BLaER1 treated with 17β-estradiol and CSF1 and Interleukin-3, amounts not matched to agents 10 nM and 100 nM (cell line): Measurements from ENCODE around the gene PRPH.

ENCODE experiments used
- H3K27ac ChIP-seq, 11 experiments: shearing (Covaris generic); formaldehyde crosslinking; 2 replicates each; pipeline ENCODE4 v1.8.1; 2022
- H3K27me3 ChIP-seq, 11 experiments: shearing (Covaris generic); formaldehyde crosslinking; 2 replicates each; pipeline ENCODE4 v1.8.1; 2022
- H3K36me3 ChIP-seq, 11 experiments: shearing (Covaris generic); formaldehyde crosslinking; 2 replicates each; pipeline ENCODE4 v1.8.1; 2022
- H3K4me1 ChIP-seq, 10 experiments: shearing (Covaris generic); formaldehyde crosslinking; 2 replicates each; pipeline ENCODE4 v1.8.1; 2022
- H3K4me2 ChIP-seq, 11 experiments: shearing (Covaris generic); formaldehyde crosslinking; 2 replicates each; pipeline ENCODE4 v1.8.1; 2022
- H3K4me3 ChIP-seq, 10 experiments: shearing (Covaris generic); formaldehyde crosslinking; 2 replicates each; pipeline ENCODE4 v1.8.1; 2022
- H3K9ac ChIP-seq, 11 experiments: shearing (Covaris generic); formaldehyde crosslinking; 2 replicates each; pipeline ENCODE4 v1.8.1; 2022
- H3K9me3 ChIP-seq, 11 experiments: shearing (Covaris generic); formaldehyde crosslinking; replicated peaks in 1 of 11; 2 replicates each; pipeline ENCODE4 v1.8.1; 2022
- H4K20me1 ChIP-seq, 11 experiments: shearing (Covaris generic); formaldehyde crosslinking; 2 replicates each; pipeline ENCODE4 v1.8.1; 2022
- Cebpa-rat ChIP-seq, 11 experiments: shearing (Covaris generic); IDR thresholded peaks; 2 replicates each; pipeline ENCODE4 v1.8.1; 2022

PRPH gene

DNA sequence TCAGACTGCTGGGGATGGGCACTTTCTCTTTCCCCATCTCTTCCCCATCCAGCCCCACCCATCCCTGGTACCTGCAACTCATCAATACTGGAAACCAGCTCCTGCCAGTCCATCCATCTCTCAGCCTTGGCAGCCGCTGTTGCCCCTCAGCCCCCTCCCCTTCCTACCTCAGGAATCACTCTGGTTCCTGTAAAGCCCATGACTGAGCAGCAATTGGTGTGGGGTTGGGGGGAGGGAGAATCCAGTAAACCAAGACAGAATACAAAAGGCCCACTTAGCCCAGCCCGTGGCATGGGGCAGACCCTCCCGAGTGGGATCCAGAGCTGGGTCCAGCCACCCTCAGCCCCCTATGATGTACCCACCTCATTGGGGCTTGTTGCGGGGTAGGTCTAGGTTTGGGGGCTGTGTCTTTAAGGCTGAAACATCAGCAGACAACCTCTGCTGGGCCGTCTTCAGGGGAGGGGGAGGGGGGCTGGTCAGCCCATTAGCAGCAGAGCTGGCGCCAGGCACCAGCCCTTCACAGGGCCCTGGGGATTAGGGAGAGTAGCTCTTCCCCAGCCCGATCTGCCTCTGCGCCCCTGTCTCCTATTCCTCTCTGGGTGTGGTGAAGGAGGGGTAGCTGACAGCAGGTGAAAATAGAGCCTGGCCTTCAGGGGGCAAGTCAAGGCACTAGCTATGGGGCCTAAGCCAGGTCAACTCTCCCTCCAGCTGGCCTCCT is 702 bp upstream of the PRPH start:
- H3K4me3 ChIP-seq: no peak overlapping the region
- no peak for TF ChIP-seq Cebpa-rat (IDR thresholded peaks at IDR 0.05)

DNA sequence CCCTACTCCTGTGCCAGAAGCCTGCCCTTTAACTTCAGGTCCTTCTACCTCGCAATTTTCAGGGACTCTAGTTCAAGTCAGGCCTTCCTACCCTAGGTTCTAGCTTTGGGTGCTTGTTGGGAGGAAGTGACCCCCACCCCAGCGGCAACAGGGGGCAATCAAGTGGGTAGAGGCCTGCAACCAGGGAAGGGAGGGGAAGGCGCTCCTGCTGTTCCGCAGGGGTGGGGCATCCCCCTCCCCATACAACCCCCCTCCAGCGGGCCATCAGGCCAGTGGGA is 204 bp upstream of the PRPH start:
- H3K4me1 ChIP-seq: peaks cover 17 to 44% (median 30%) of the 10 kb centered on the region in 10 experiments; a peak in 19 of 20 replicates
- no peak overlapping the region for H3K27ac ChIP-seq

More for the DNA sequence above, 702 bp upstream of the PRPH start:
- Histone ChIP-seq H3K9ac (no peak overlapping the region), H4K20me1 (peaks cover 0 to 37% (median 21%) of the 10 kb centered on the region in 11 experiments; a peak in 15 of 22 replicates), H3K9me3 (peaks cover 0 to 8% (median 0%) of the 10 kb centered on the region in 11 experiments; a peak in 5 of 22 replicates), H3K4me1 (peaks cover 17 to 44% (median 30%) of the 10 kb centered on the region in 10 experiments; a peak in 19 of 20 replicates), H3K4me2 (peak overlapping the region in 9 of 11 experiments; percentile 43 to 79 (median 66); a peak in 13 of 22 replicates), H3K27me3 (peaks cover 58 to 72% (median 67%) of the 10 kb centered on the region in 11 experiments), H3K36me3 (no peaks in the 10 kb centered on the region), H3K27ac (no peak overlapping the region)

DNA sequence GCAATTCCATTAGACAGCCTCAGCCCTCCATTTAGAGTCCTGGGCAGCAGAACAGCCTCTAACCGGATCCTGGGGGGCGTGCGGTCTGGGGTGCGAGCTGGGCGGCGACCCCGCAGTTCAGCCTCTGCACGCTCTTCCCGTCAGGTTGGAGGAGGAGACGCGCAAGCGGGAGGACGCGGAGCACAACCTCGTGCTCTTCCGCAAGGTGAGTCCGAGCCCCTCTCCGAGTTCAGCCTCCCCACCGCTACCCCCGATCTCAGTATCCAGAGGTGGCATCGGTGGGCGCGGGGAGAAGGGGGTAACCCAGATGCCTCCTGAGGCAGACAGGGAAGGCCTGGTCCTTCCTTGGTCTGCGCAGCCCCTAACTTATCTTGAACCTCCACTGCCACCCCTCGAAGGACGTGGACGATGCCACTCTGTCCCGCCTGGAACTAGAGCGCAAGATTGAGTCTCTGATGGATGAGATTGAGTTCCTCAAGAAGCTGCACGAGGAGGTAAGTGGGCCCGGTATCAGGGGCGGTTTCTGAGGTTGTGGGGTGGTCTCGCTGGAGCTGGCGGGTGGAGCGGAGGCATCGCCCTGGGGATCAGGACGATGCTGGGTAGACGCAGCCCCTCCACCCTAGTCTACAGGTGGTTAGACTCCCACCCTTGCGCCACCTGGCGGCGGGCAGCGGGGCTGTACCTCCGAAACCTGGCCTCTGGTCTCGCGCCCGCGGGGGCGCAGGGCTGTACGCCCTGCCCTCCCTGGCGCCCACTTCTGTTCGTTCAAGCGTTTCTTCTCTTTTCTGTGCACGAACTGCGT is 1.3 kb downstream of the PRPH start:
- TF ChIP-seq Cebpa-rat (IDR thresholded peaks at IDR 0.05): no peak
- Histone ChIP-seq H3K4me1 (peaks cover 17 to 44% (median 30%) of the 10 kb centered on the region in 10 experiments; a peak in 19 of 20 replicates), H3K9me3 (peaks cover 0 to 8% (median 0%) of the 10 kb centered on the region in 11 experiments; a peak in 5 of 22 replicates), H3K9ac (no peak overlapping the region), H3K4me2 (peak overlapping the region; percentile 58 to 88 (median 78); a peak in 21 of 22 replicates), H3K27me3 (peaks cover 58 to 72% (median 67%) of the 10 kb centered on the region in 11 experiments), H3K4me3 (peak overlapping the region in 9 of 10 experiments; percentile 24 to 63 (median 45); a peak in 12 of 20 replicates), H3K27ac (no peak overlapping the region), H3K36me3 (no peaks in the 10 kb centered on the region), H4K20me1 (peaks cover 0 to 37% (median 21%) of the 10 kb centered on the region in 11 experiments; a peak in 15 of 22 replicates)

More for the DNA sequence above, 204 bp upstream of the PRPH start:
- Histone ChIP-seq H4K20me1 (peaks cover 0 to 37% (median 21%) of the 10 kb centered on the region in 11 experiments; a peak in 15 of 22 replicates), H3K4me3 (peak overlapping the region in 2 of 10 experiments; percentile 4 to 55; a peak in 3 of 20 replicates), H3K27me3 (peaks cover 58 to 72% (median 67%) of the 10 kb centered on the region in 11 experiments), H3K9ac (peak overlapping the region in 1 of 11 experiments; percentile 27; a peak in 1 of 22 replicates), H3K36me3 (no peaks in the 10 kb centered on the region), H3K9me3 (peaks cover 0 to 8% (median 0%) of the 10 kb centered on the region in 11 experiments; a peak in 5 of 22 replicates), H3K4me2 (peak overlapping the region; percentile 43 to 88 (median 70); a peak in 20 of 22 replicates)
- TF ChIP-seq Cebpa-rat (IDR thresholded peaks at IDR 0.05): no peak

DNA sequence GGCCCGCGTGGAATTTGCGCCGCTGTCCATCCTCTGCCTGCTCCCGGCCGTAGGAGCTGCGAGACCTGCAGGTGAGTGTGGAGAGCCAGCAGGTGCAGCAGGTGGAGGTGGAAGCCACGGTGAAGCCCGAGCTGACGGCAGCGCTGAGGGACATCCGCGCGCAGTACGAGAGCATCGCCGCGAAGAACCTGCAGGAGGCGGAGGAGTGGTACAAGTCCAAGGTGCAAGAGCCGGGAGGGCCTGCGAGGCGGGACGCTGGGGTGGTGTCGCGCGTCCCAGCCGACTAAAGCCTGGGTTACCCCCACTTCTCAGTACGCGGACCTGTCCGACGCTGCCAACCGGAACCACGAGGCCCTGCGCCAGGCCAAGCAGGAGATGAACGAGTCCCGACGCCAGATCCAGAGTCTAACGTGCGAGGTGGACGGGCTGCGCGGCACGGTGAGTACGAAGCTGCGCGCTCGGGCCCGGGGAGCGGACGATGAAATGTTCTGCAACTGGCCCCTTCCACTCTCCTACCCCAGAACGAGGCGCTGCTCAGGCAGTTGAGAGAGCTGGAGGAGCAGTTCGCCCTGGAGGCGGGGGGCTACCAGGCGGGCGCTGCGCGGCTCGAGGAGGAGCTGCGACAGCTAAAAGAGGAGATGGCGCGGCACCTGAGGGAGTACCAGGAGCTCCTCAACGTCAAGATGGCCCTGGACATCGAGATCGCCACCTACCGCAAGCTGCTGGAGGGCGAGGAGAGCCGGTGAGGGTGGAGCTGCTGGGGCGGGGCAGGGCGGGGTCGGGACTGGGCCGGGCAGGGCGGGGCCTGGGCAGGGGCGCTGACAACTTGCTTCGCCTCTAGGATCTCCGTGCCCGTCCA is 2.1 kb downstream of the PRPH start:
- peak overlapping the region in 1 of 11 experiments; percentile 36; a peak in 1 of 22 replicates for H3K9ac ChIP-seq

DNA sequence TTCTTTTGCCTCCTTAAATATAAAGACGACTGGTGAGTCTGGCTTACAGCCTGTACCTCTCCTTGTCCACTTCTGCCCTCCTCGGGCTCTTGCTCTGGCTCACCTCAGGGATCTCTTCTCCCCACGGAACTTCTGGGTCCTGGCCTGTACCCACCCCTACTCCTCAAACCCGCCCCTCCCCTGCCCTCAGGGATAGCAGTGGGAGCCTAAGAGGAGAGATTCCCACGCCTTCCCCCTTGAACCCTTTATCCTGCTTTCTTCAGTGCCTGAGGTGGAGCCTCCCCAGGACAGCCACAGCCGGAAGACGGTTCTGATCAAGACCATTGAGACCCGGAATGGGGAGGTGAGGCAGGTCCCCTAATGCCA is 2.7 kb downstream of the PRPH start:
- Histone ChIP-seq H3K27me3 (peaks cover 58 to 66% (median 64%) of the 10 kb centered on the region in 11 experiments), H3K4me3 (peak overlapping the region in 4 of 10 experiments; percentile 43 to 52 (median 51); a peak in 3 of 20 replicates)
- TF ChIP-seq Cebpa-rat (IDR thresholded peaks at IDR 0.05): no peak

More for the DNA sequence above, 2.1 kb downstream of the PRPH start:
- peaks cover 58 to 69% (median 67%) of the 10 kb centered on the region in 11 experiments for H3K27me3 ChIP-seq
- peaks cover 0 to 37% (median 21%) of the 10 kb centered on the region in 11 experiments; a peak in 15 of 22 replicates for H4K20me1 ChIP-seq
- H3K4me3 ChIP-seq: peak overlapping the region; percentile 36 to 63 (median 44); a peak in 18 of 20 replicates
- H3K4me1 ChIP-seq: peaks cover 17 to 44% (median 30%) of the 10 kb centered on the region in 10 experiments; a peak in 19 of 20 replicates
- H3K9me3 ChIP-seq: peaks cover 0 to 8% (median 0%) of the 10 kb centered on the region in 11 experiments; a peak in 5 of 22 replicates
- peak overlapping the region; percentile 58 to 88 (median 78) for H3K4me2 ChIP-seq
- H3K36me3 ChIP-seq: no peaks in the 10 kb centered on the region
- TF ChIP-seq Cebpa-rat (IDR thresholded peaks at IDR 0.05): no peak
- no peak overlapping the region for H3K27ac ChIP-seq

DNA sequence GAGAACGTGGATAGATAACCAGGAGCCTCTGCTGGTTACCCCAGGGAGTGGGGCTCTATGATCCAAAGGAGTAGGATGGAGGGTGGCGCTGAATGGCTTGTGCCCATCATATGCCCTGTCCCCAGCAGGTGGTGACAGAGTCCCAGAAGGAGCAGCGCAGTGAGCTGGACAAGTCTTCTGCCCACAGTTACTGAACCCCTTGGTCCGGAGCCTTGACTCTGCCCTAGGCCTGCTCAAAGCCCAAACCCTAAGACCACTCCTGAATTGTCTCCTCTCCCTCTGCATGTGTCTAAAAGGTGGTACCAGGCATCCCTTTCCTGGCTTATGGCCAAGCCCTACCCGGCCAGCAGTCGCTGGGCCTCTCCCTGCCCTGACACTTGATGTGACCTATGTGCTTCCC is 3.2 kb downstream of the PRPH start:
- peaks cover 0 to 37% (median 21%) of the 10 kb centered on the region in 11 experiments; a peak in 15 of 22 replicates for H4K20me1 ChIP-seq
- H3K27ac ChIP-seq: no peak overlapping the region
- H3K4me2 ChIP-seq: peak overlapping the region in 7 of 11 experiments; percentile 26 to 88 (median 73); a peak in 9 of 22 replicates
- H3K27me3 ChIP-seq: peaks cover 57 to 62% (median 59%) of the 10 kb centered on the region in 11 experiments
- no peak overlapping the region for H3K9ac ChIP-seq
- peaks cover 0 to 8% (median 0%) of the 10 kb centered on the region in 11 experiments; a peak in 5 of 22 replicates for H3K9me3 ChIP-seq
- H3K4me3 ChIP-seq: no peak overlapping the region
- no peak for TF ChIP-seq Cebpa-rat (IDR thresholded peaks at IDR 0.05)
- no peaks in the 10 kb centered on the region for H3K36me3 ChIP-seq
- peaks cover 17 to 41% (median 29%) of the 10 kb centered on the region in 10 experiments; a peak in 19 of 20 replicates for H3K4me1 ChIP-seq

More for the DNA sequence above, 2.7 kb downstream of the PRPH start:
- Histone ChIP-seq H4K20me1 (peaks cover 0 to 37% (median 21%) of the 10 kb centered on the region in 11 experiments; a peak in 15 of 22 replicates), H3K4me2 (peak overlapping the region; percentile 26 to 88 (median 78); a peak in 19 of 22 replicates), H3K4me1 (peaks cover 17 to 44% (median 30%) of the 10 kb centered on the region in 10 experiments; a peak in 19 of 20 replicates), H3K9me3 (peaks cover 0 to 8% (median 0%) of the 10 kb centered on the region in 11 experiments; a peak in 5 of 22 replicates), H3K27ac (no peak overlapping the region), H3K9ac (peak overlapping the region in 1 of 11 experiments; percentile 36; a peak in 1 of 22 replicates), H3K36me3 (no peaks in the 10 kb centered on the region)

DNA sequence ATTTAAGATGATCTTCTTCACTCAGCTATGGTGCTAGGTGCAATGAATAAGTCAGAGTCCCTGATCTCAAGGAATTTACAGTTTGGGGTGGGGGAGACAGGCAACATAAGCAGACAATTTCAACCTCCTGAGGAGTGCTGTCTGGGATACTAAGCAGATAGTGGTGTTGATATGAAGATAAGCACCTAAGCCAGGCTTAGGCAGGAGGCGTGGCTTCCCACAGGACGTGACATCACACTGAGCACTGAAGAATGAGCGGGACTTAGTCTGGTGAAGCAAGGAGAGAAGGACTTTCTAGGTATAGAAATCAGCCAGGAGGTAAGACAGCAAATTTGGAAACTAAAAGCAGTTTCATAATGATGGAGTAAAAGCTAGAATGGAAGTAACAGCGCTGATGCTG is 6.8 kb downstream of the PRPH start:
- Histone ChIP-seq H3K27ac (no peak overlapping the region), H3K9ac (no peak overlapping the region), H3K27me3 (peaks cover 21 to 26% (median 23%) of the 10 kb centered on the region in 11 experiments), H3K4me1 (peaks cover 5 to 17% (median 10%) of the 10 kb centered on the region in 10 experiments; a peak in 18 of 20 replicates), H3K4me3 (no peak overlapping the region), H3K4me2 (no peak overlapping the region), H3K36me3 (no peaks in the 10 kb centered on the region), H4K20me1 (peaks cover 0 to 9% (median 0%) of the 10 kb centered on the region in 11 experiments; a peak in 5 of 22 replicates), H3K9me3 (peaks cover 0 to 3% (median 0%) of the 10 kb centered on the region in 11 experiments; a peak in 5 of 22 replicates)
- no peak for TF ChIP-seq Cebpa-rat (IDR thresholded peaks at IDR 0.05)
